GM12891 (cell line): Measurements from ENCODE around the gene IGFL4.

Experiments used
- DNase-seq: peaks from one replicate; pipeline ENCODE4 v3.0.0; 2011; ENCODE audit warnings: low spot score; ENCODE audit not compliant: insufficient read length
- FAIRE-seq: peaks from 2 replicates; lab custom pipeline; 2011; peaks lifted over from hg19 to GRCh38; lab: Jason Lieb, UNC
- PAX5 ChIP-seq: IDR thresholded peaks from 2 replicates; pipeline ENCODE4 v1.6.1; 2011; ENCODE audit warnings: low read length, moderate library complexity, mild to moderate bottlenecking; ENCODE audit not compliant: insufficient read depth, severe bottlenecking
- POLR2A ChIP-seq: IDR thresholded peaks from 2 replicates; pipeline ENCODE4 v1.6.1; 2011; ENCODE audit warnings: low read depth, low read length, control low read depth
- POLR2AphosphoS5 ChIP-seq: IDR thresholded peaks from 2 replicates; pipeline ENCODE4 v1.6.1; 2011; ENCODE audit warnings: low read depth, low read length, control low read depth
- POU2F2 ChIP-seq: IDR thresholded peaks from 2 replicates; pipeline ENCODE4 v1.6.1; 2011; ENCODE audit warnings: low read depth, mild to moderate bottlenecking, control low read depth, low read length, moderate library complexity
- SPI1 ChIP-seq: IDR thresholded peaks from 2 replicates; pipeline ENCODE4 v1.6.1; 2011; ENCODE audit warnings: low read depth, low read length, control low read depth
- TAF1 ChIP-seq: IDR thresholded peaks from 2 replicates; pipeline ENCODE4 v1.6.1; 2011; ENCODE audit warnings: low read depth, low read length, control low read depth

IGFL4 gene

DNA sequence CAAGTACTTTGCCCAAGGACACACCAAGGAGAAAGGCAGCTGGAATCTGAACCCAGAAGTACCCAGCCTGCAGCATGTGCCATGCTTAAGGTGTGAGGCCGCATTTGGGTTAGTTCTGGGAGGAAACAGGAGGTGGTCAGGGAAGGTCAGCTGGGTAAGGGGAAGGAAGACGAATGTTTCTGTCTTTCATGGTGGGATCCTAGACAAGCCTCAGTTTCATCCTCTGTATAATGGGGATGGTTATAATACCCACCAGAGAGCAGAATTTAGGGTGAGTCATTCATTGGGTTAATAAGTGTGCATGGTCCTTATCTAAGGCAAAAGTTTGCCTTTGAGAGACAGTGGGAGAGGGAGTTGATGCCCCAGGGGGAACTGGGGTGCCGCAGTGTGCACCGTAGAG lies 42.0 kb downstream of the IGFL4 start:
- DNase-seq (no peak), FAIRE-seq (no peak)
- no peak for TF ChIP-seq TAF1
- no peak for TF ChIP-seq POLR2AphosphoS5
- TF ChIP-seq SPI1, result no peak
- TF ChIP-seq PAX5, result no peak
- TF ChIP-seq POU2F2, result no peak
- TF ChIP-seq POLR2A, result no peak

GRCh38 chr19:45996933-45997332 lies 43.9 kb downstream of the IGFL4 start:
- TF ChIP-seq POLR2A (no peak), POU2F2 (no peak), TAF1 (no peak), PAX5 (no peak)
- no peak for FAIRE-seq
- no peak for DNase-seq

- FAIRE-seq (peak; percentile 5), DNase-seq (no peak)
- TF ChIP-seq TAF1 (no peak), PAX5 (no peak), SPI1 (no peak), POLR2AphosphoS5 (no peak), POU2F2 (no peak), POLR2A (no peak; the same call in 1 of the 2 replicates)
Observed at GRCh38 chr19:45995715-45996385, 45.0 kb downstream of the IGFL4 start.

- TF ChIP-seq POLR2AphosphoS5 (peak; percentile 86), POLR2A (peak; percentile 85), SPI1 (no peak), POU2F2 (0 out of 2 replicates have a peak, but pooled peaks have one; percentile 29), PAX5 (no peak), TAF1 (peak; percentile 84)
- FAIRE-seq, result peak; percentile 95
- peak; percentile 90 for DNase-seq
Observed at GRCh38 chr19:45994998-45995714, 45.6 kb downstream of the IGFL4 start, which contains the start of gene CCDC61. TSS of gene CCDC61 (plus strand) at chr19:45995467. CDS start at chr19:46003019, 7,552 bp downstream.

- FAIRE-seq (no peak), DNase-seq (no peak)
- TF ChIP-seq SPI1, result no peak
- no peak for TF ChIP-seq POU2F2
- no peak for TF ChIP-seq POLR2AphosphoS5
- TF ChIP-seq PAX5, result no peak
- no peak for TF ChIP-seq POLR2A
- no peak for TF ChIP-seq TAF1
Observed at GRCh38 chr19:45994456-45994997, 46.3 kb downstream of the IGFL4 start.

GRCh38 chr19:45990113-45990728 lies 50.6 kb downstream of the IGFL4 start:
- DNase-seq (no peak), FAIRE-seq (no peak)
- TF ChIP-seq TAF1 (no peak), POU2F2 (no peak), POLR2A (no peak), PAX5 (no peak), SPI1 (no peak)
